ENCODE measurements around the gene CDR2L.
"Not testable (repeated sequence)": the region's sequence is repeated elsewhere in the genome, so short reads cannot be mapped to it uniquely, and the experiment has no call there.

CDR2L gene

DNA sequence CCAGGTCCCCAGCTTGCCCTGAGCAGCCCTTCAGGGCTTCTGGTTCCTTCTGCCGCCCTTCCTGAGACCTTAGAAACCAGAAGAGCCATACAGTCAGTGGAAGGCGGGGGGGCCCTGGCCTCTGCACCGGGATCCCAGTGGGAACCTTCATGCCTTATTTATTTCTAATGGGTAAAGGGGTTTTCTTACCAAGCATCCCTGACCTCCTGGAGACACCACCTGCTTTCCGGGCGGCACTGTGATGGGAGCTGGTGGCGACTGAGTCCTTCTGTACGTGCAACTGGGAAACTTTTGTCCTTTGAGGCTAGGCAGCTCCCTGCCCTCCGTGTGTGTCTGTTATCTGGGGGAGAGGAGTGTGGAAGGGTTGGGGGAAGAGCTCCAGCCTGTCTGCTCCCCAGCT, 17.9 kb downstream of the CDR2L start:
- no peak overlapping the region for H3K4me3 ChIP-seq (ENCODE audit: low read depth in 1 of 2, low read length in 2 of 2)
- H3K36me3 ChIP-seq (ENCODE audit: insufficient read depth, low read length): peaks cover 23% of the 10 kb centered on the region
- no peaks in the 10 kb centered on the region for H3K27me3 ChIP-seq (ENCODE audit: control insufficient read depth in 1 of 2, insufficient read depth in 2 of 2, low read length in 2 of 2)
- H3K9me3 ChIP-seq (ENCODE audit: low read length): no peaks in the 10 kb centered on the region
- H3K4me1 ChIP-seq (ENCODE audit: insufficient read depth, low read length): no peaks in the 10 kb centered on the region
- H3K27ac ChIP-seq (ENCODE audit: low read depth, low read length): no peak overlapping the region
- no peak overlapping the region for H3K9ac ChIP-seq (ENCODE audit: low read length)

DNA sequence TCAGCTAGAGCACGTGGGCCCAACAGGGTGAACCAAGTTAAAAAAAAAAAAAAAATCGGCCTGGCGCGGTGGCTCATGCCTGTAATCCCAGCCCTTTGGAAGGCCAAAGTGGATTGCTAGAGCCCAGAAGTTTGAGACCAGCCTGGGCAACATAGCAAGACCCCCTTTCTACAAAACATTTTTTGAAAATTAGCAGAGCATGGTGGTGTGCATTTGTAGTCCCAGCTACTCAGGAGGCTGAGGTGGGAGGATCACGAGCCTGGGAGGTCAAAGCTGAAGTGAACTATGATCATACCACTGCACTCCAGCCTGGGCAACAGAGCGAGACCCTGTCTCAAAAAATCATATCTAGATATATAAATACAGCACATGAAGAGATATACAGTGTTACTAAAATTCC, 18.7 kb downstream of the CDR2L start:
- H3K4me1 ChIP-seq (ENCODE audit: insufficient read depth, low read length); H3K27me3 ChIP-seq (ENCODE audit: control insufficient read depth in 1 of 2, insufficient read depth in 2 of 2, low read length in 2 of 2); H3K9me3 ChIP-seq (ENCODE audit: low read length); H3K27ac ChIP-seq (ENCODE audit: low read depth, low read length); H3K9ac ChIP-seq (ENCODE audit: low read length); H3K4me3 ChIP-seq (ENCODE audit: low read depth in 1 of 2, low read length in 2 of 2): not testable (repeated sequence)
- peaks cover 20% of the 10 kb centered on the region for H3K36me3 ChIP-seq (ENCODE audit: insufficient read depth, low read length)

DNA sequence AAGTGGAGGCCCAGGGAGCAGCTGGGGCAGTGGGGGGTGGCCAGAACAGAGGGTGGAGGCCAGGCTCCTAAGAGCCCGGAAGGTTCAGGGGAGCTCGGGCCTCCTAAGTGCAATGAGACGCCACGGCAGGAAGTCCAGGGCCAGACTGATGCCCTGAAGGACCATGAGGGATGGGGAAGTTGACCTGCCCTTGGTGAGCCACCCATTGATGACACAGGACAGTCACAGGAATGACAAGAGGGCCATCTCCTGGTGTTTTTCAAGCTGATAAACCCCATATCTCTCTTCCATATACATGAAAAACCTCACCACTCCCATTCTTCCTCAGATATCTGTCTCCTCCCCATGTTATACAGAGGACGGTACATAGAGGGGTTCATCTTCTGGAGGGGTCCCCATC, 19.2 kb downstream of the CDR2L start:
- Histone ChIP-seq H3K4me3 (ENCODE audit: low read depth in 1 of 2, low read length in 2 of 2) (no peak overlapping the region), H3K27me3 (ENCODE audit: control insufficient read depth in 1 of 2, insufficient read depth in 2 of 2, low read length in 2 of 2) (no peaks in the 10 kb centered on the region), H3K27ac (ENCODE audit: low read depth, low read length) (no peak overlapping the region), H3K9me3 (ENCODE audit: low read length) (no peaks in the 10 kb centered on the region), H3K4me1 (ENCODE audit: insufficient read depth, low read length) (peaks cover 13% of the 10 kb centered on the region), H3K9ac (ENCODE audit: low read length) (no peak overlapping the region), H3K36me3 (ENCODE audit: insufficient read depth, low read length) (peaks cover 15% of the 10 kb centered on the region)

DNA sequence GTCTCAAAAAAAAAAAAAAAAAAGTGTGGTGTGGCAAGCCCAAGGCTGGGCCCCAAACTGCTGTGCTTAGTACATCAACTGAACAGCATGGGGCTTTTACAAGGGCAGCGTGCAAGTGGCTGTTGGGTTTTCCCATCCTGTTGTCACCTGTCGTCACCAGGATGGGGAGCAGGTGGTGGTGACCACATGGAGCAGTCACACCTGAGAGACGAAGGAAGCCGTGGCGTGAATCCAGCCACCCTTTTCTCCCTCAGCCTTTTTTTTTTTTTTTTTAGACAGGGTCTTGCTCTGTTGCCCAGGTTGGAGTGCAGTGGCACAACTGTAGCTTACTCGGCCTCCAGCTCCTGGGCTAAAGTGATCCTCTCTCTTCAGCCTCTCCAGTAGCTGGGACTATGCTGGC, 20.9 kb downstream of the CDR2L start:
- Histone ChIP-seq H3K4me1 (ENCODE audit: insufficient read depth, low read length) (peaks cover 24% of the 10 kb centered on the region), H3K27ac (ENCODE audit: low read depth, low read length) (no peak overlapping the region), H3K9ac (ENCODE audit: low read length) (no peak overlapping the region), H3K4me3 (ENCODE audit: low read depth in 1 of 2, low read length in 2 of 2) (no peak overlapping the region), H3K27me3 (ENCODE audit: control insufficient read depth in 1 of 2, insufficient read depth in 2 of 2, low read length in 2 of 2) (no peaks in the 10 kb centered on the region), H3K9me3 (ENCODE audit: low read length) (no peaks in the 10 kb centered on the region), H3K36me3 (ENCODE audit: insufficient read depth, low read length) (no peaks in the 10 kb centered on the region)

DNA sequence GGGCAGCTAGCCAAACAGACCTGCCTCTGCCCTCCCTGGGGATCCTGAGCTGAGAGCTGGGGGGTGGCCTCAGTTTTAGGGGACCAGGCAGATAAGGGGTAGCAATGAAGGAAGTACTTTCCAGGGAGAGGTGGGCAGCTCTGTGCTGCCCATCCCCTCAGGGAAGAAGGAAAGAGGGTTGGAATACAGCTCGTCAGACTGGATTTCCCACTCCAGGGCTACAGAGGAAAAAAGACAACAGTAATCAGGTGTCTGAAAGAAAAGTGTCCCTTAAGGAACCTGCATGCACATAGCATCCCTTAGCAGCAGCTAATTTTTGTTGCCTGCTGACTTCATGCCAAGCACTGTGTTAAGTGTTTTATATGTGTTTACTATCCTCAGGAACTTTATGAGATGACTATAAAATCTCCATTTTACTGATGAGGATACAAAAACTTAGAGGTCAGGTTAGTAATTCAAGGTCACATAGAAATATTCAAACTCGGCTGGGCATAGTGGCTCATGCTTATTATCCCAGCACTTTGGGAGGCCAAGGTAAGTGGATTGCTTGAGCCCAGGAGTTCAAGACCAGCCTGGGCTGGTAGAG, 21.8 kb downstream of the CDR2L start:
- Histone ChIP-seq H3K9me3 (ENCODE audit: low read length) (no peaks in the 10 kb centered on the region), H3K36me3 (ENCODE audit: insufficient read depth, low read length) (no peaks in the 10 kb centered on the region), H3K9ac (ENCODE audit: low read length) (no peak overlapping the region), H3K4me1 (ENCODE audit: insufficient read depth, low read length) (peaks cover 30% of the 10 kb centered on the region), H3K4me3 (ENCODE audit: low read depth in 1 of 2, low read length in 2 of 2) (no peak overlapping the region), H3K27ac (ENCODE audit: low read depth, low read length) (no peak overlapping the region), H3K27me3 (ENCODE audit: control insufficient read depth in 1 of 2, insufficient read depth in 2 of 2, low read length in 2 of 2) (no peaks in the 10 kb centered on the region)

DNA sequence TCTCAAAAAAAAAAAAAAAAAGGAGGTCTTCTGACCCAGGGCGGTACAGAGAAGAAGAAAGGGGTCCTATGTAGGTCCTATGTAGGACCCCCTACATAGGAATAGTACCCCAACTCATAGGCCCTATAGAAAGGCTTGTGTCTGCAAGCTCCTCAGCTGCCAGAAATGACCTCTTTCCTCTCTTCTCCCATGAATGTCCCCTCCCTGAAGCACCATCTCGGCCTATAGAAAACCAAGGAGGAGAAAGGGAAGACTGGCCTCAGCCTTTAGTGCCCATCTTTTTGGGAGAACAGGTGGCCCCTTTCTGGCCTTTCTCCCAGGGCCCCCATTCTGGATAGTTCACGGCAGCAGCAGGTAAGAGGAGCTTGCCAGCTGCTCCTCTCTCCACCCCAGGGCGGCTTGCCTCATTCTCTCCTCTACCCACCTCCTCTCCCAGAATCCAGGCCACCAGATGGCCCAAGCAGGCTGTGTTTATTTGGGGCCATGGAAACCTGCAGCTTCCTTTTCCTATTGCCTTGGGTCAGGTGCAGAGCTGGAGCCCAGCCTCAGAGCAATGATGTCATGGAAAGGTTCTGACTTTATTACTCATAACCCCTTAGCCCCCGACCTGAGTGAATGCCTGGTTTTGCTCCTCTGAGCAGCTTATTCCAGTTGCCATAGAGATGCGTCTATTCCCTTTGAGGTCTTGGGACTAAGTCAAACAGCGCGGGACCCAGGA, 23.4 kb downstream of the CDR2L start:
- Histone ChIP-seq H3K9me3 (ENCODE audit: low read length) (no peaks in the 10 kb centered on the region), H3K36me3 (ENCODE audit: insufficient read depth, low read length) (no peaks in the 10 kb centered on the region), H3K4me3 (ENCODE audit: low read depth in 1 of 2, low read length in 2 of 2) (peak overlapping the region; percentile 76 to 96), H3K27ac (ENCODE audit: low read depth, low read length) (peak overlapping the region; percentile 100), H3K4me1 (ENCODE audit: insufficient read depth, low read length) (peaks cover 30% of the 10 kb centered on the region), H3K27me3 (ENCODE audit: control insufficient read depth in 1 of 2, insufficient read depth in 2 of 2, low read length in 2 of 2) (no peaks in the 10 kb centered on the region), H3K9ac (ENCODE audit: low read length) (peak overlapping the region; percentile 90)

DNA sequence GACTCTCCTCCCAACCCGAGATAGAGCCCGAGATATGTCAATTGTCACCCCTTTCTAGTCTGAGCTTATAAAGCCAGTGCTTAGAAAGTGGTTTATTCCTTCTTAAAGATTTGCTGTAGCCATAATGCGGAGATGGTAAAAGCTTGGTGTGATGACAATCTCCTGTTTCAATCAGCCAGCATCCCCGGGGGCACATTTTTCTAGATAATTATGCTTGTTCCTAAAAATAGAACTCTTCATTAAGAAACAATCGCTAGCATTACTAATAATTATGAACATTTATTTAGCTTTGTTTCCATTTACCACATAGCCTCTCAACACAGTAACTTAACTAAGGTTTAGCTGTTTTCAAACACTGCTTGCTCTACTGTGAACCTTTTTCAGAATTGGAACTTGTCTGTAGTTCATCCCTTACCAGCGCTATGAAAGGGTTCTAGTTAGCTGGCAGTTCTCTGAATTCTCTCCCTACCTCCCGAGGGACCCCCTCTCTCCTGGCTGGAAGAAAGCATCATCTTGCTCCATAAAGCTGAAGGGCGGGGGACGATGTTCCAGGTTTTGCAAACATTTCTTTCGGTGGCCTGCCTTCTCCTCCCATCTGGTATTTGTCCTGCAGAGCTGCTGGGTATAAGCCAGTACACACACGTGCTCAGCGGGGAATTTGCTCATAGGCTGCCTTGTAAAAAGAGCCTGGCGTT, 24.1 kb downstream of the CDR2L start:
- peak overlapping the region; percentile 90 for H3K9ac ChIP-seq (ENCODE audit: low read length)
- peak overlapping the region; percentile 76 to 96 for H3K4me3 ChIP-seq (ENCODE audit: low read depth in 1 of 2, low read length in 2 of 2)
- H3K27me3 ChIP-seq (ENCODE audit: control insufficient read depth in 1 of 2, insufficient read depth in 2 of 2, low read length in 2 of 2): no peaks in the 10 kb centered on the region
- H3K4me1 ChIP-seq (ENCODE audit: insufficient read depth, low read length): peaks cover 30% of the 10 kb centered on the region
- peak overlapping the region; percentile 100 for H3K27ac ChIP-seq (ENCODE audit: low read depth, low read length)
- H3K9me3 ChIP-seq (ENCODE audit: low read length): no peaks in the 10 kb centered on the region
- peaks cover 5% of the 10 kb centered on the region for H3K36me3 ChIP-seq (ENCODE audit: insufficient read depth, low read length)

DNA sequence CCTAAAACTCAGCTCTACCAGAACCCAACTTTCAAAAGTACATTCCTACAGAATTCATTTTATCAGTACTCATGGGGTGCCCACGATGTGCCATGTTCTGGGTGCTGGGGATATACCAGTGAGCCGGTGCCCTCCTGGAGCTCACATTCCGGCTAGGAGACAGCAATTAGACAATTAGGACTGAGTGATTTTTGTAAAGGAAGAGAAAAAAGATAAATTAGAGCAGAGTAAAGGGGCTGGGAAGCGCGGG, 24.6 kb downstream of the CDR2L start:
- Histone ChIP-seq H3K9ac (ENCODE audit: low read length) (peak overlapping the region; percentile 90), H3K9me3 (ENCODE audit: low read length) (no peaks in the 10 kb centered on the region), H3K36me3 (ENCODE audit: insufficient read depth, low read length) (peaks cover 7% of the 10 kb centered on the region), H3K4me3 (ENCODE audit: low read depth in 1 of 2, low read length in 2 of 2) (peak overlapping the region; percentile 76 to 96), H3K27me3 (ENCODE audit: control insufficient read depth in 1 of 2, insufficient read depth in 2 of 2, low read length in 2 of 2) (no peaks in the 10 kb centered on the region), H3K4me1 (ENCODE audit: insufficient read depth, low read length) (peaks cover 30% of the 10 kb centered on the region), H3K27ac (ENCODE audit: low read depth, low read length) (peak overlapping the region; percentile 100)

DNA sequence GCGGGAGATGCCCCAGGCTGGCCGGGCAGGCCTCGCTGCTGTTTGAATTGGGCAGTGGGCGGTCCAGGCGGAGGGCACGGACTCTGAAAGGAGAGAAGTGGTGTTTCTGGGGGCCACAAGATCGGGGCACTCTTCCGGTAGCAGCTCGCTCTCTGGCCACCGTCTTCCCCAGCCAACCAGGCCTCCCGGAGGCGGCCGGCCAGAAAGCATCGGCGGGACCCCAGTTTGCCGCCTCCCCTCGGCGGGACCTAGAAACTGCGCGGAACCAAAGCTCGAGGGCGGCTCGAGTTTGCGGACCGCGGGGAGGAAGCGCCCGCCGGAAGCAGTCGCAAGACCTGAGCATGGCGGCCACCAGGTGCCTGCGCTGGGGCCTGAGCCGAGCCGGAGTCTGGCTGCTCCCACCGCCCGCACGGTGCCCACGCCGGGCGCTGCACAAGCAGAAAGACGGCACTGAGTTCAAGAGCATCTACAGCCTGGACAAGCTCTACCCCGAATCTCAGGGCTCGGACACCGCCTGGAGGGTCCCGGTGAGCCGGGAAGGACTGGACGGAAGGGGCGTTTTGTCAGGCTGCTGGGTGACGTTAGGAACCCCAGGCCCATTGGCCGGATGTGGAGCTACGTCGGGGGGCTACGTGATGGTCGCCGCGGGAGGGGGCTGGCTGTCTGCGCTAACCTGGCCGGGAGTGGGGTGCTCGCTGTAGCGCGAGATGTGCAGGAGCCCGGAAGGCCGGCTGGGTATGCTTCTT, 25.1 kb downstream of the CDR2L start, which contains the start of gene MRPL58:
TSS of gene MRPL58 (plus strand) at position 325 of the 746 bp plus-strand sequence. CDS start at position 342, 17 bp downstream.
- Histone ChIP-seq H3K36me3 (ENCODE audit: insufficient read depth, low read length) (peaks cover 7% of the 10 kb centered on the region), H3K9ac (ENCODE audit: low read length) (peak within 1 kb of the TSS; percentile 90), H3K27me3 (ENCODE audit: control insufficient read depth in 1 of 2, insufficient read depth in 2 of 2, low read length in 2 of 2) (no peaks in the 10 kb centered on the region), H3K27ac (ENCODE audit: low read depth, low read length) (peak within 1 kb of the TSS; percentile 100), H3K4me1 (ENCODE audit: insufficient read depth, low read length) (peaks cover 30% of the 10 kb centered on the region), H3K4me3 (ENCODE audit: low read depth in 1 of 2, low read length in 2 of 2) (peak within 1 kb of the TSS; percentile 76 to 96), H3K9me3 (ENCODE audit: low read length) (no peaks in the 10 kb centered on the region)

DNA sequence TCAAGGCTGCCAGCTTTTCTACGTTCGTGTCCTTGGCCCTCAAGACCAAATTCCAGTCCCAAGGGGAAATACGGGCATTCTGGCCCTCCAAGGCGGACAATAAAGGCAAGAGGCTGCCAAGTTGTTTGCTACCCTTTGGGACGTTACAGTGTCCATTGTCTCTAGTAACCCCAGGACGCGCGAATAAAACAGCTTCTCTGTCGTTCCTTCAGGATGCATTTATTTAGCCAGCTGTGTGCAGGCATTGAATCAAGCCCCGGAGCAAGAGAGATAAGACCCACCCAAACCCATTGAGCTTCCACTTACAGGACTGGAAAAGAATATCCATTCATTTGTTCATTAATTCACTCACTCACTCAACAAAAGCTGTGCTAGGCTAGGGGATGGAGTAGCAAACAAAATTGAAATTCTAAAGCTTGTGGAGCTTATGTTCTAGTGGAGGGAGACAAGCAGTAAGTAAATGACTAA, 25.7 kb downstream of the CDR2L start:
- H3K27ac ChIP-seq (ENCODE audit: low read depth, low read length): peak overlapping the region; percentile 100
- no peaks in the 10 kb centered on the region for H3K9me3 ChIP-seq (ENCODE audit: low read length)
- H3K9ac ChIP-seq (ENCODE audit: low read length): peak overlapping the region; percentile 22
- H3K27me3 ChIP-seq (ENCODE audit: control insufficient read depth in 1 of 2, insufficient read depth in 2 of 2, low read length in 2 of 2): no peaks in the 10 kb centered on the region
- peaks cover 7% of the 10 kb centered on the region for H3K36me3 ChIP-seq (ENCODE audit: insufficient read depth, low read length)
- peak overlapping the region; percentile 76 to 96 for H3K4me3 ChIP-seq (ENCODE audit: low read depth in 1 of 2, low read length in 2 of 2)
- H3K4me1 ChIP-seq (ENCODE audit: insufficient read depth, low read length): peaks cover 30% of the 10 kb centered on the region

DNA sequence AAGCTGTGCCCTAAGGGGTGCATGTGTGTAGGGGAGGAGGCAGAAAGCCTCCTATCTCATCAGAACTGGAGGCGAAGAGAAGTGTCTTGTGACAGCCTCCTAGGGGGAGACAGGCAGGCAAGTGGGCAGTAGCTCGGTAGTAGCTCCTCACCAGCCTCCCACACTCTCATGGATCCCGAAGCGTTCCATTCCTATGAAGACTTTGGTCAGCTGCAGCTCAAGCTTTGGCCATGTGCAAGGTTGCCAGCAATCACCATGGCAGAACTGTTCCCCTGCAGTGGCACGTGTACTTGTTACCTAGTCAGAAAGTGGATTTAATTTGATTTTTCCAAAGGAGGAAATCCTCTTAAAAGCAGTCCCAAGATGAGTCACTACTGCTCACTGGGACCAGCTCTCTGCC, 31.7 kb downstream of the CDR2L start:
- H3K36me3 ChIP-seq (ENCODE audit: insufficient read depth, low read length): peaks cover 33% of the 10 kb centered on the region
- no peaks in the 10 kb centered on the region for H3K27me3 ChIP-seq (ENCODE audit: control insufficient read depth in 1 of 2, insufficient read depth in 2 of 2, low read length in 2 of 2)
- no peak overlapping the region for H3K4me3 ChIP-seq (ENCODE audit: low read depth in 1 of 2, low read length in 2 of 2)
- H3K4me1 ChIP-seq (ENCODE audit: insufficient read depth, low read length): no peaks in the 10 kb centered on the region
- no peak overlapping the region for H3K27ac ChIP-seq (ENCODE audit: low read depth, low read length)
- H3K9me3 ChIP-seq (ENCODE audit: low read length): no peaks in the 10 kb centered on the region
- no peak overlapping the region for H3K9ac ChIP-seq (ENCODE audit: low read length)
